Adrenal gland (tissue), 5 donors: ENCODE results near the gene ZCCHC17.

Experiments
- CTCF ChIP-seq, 6 experiments: fragments of 450-650 bp in 4 of 6; fragments of 200-600 bp in 2 of 6; sonication (generic) in 1 of 6; IDR thresholded peaks; 1 replicate in 5 of 6; 2 replicates in 1 of 6; pipeline versions ENCODE4 v1.5.1 to v1.8.0; 2016 to 2021; ENCODE audit warnings: antibody characterized with exemption in 6 of 6, mild to moderate bottlenecking in 2 of 6, moderate library complexity in 1 of 6
- POLR2A ChIP-seq, 2 donors: fragments of 450-650 bp; IDR thresholded peaks; one replicate each; pipeline ENCODE4 v1.6.1; 2017; ENCODE audit warnings: antibody characterized with exemption in 2 of 2, mild to moderate bottlenecking in 2 of 2, moderate library complexity in 1 of 2
- donor health status: DM: no; HTN: no; CAD: no.

DNA sequence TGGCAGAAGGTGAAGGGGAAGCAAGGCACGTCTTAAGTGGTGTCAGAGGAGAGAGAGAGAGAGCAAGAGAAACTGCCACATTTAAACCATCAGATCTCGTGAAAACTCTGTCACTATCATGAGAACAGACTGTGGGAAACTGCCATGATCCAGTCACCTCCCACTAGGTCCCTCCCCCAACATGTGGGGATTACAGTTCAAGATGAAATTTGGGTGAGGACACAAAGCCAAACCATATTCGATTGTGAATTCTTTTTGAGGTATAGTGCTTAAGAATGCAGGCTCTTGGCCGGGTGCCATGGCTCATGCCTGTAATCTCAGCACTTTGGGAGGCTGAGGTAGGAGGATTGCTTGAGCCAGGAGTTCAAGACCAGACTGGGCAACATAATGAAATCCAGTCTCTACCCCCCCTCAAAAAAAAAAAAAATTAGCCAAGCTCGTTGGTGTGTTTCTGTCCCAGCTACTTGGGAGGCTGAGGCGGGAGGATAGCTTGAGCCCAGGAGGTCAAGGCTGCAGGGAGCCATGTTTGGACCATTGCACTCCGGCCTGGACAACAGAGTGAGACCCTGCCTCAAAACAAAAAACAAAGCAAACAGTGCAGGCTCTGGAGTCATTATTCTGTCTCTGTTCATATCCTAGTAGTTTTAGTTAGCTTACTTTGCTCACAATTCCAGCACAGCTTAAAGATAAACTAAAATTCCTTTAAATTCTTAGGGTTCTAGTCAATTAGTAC is 6.0 kb downstream of the ZCCHC17 start:
- TF ChIP-seq POLR2A (IDR thresholded peaks at IDR 0.05) (no peak), CTCF (IDR thresholded peaks at IDR 0.05) (no peak)
